HG03139 (cell line): ENCODE measurements around the gene CD200.

Experiments
- ATAC-seq: cut with Tn5 transposase; IDR thresholded peaks from one replicate; pipeline ENCODE4 v1.9.1; 2021; ENCODE audit not compliant: unreplicated experiment

Gene CD200, protein sequence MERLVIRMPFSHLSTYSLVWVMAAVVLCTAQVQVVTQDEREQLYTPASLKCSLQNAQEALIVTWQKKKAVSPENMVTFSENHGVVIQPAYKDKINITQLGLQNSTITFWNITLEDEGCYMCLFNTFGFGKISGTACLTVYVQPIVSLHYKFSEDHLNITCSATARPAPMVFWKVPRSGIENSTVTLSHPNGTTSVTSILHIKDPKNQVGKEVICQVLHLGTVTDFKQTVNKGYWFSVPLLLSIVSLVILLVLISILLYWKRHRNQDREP

DNA sequence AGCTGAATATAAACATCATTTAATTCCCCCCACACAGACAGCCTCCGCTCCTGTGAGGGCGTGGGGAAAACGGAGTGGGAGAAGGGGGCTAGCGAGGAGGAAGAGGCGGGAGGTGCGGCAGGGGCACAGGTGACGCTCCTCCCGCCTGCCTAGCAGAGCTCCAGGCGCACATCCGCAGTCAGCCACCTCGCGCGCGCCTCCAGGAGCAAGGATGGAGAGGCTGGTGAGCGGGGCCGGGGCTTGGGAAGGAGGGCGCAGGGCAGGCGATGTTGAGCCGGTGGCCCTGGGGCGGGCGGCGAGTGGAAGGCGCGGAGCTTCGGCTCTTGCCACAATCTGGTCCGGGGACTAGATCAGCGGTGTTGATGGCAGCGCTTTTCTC is at the start of gene CD200:
Gene CD200, plus strand, starts transcription at position 155 of the 379 bp plus-strand sequence. Its CDS starts 57 bp downstream, at position 212.
- ATAC-seq, result no peak

DNA sequence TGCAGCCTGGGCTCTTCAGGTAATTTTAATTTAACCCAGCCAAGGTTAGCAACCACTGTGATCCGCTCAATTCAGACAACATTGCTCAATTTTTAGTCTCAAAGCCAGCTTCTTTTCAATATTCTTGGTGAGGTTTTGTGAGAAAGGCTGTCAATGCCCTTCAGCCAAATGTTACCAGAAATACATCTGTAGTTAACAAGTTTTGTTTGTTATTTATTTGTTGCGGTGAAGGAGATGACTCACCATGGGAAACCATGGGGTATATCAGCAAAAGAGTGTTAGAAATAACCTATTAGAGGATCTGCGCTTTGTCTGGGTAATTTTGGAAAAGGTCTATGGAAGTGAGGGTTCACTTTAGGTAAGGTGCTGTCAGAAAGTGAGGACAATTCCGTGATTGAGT is 43.9 kb upstream of the CD200 start:
- ATAC-seq, result no peak

DNA sequence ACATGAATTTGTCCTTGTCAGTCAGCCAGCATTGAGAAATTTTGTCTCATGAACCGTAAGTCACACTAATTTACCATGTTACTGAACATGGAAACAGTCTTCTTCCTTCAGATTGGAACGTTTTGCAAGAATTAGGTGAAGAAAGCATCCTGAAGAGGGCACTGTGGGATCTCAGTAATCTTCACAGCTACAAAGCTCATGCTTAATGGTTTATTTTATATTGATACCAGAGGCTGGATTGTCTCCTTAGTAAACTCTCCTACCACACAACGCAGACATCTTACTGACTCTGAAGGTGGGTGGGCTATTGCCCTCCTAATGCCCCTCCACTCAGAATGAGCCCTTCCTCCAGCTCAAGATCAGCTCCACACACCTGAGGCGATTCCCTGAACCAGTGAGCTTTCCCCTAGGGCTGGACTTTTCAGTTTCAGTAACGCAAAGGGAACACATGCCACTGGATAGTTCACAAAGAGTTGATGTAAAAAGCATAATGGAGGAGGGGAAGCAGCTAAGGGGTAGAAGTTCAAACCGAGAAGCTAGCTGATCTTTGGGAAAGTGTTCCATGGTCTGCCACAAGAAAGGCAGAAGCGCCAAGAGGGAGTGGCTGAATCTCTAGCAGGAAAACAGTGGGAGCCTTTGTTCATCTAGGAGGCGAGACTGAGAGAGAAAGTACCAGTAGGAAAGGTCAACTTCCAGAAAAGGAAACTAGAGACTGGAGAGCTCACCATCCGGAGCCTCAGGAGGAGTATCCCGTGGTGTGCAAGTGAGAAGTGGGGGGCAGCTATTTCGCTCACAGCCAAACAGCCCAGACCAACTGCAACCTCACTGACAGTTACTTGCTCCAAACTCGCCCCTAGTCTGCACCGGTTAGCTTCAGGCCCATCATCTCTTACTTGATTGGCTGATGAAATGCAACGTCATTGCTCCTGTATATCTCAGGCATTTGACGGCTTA is 39.3 kb upstream of the CD200 start, which contains the start of gene SLC9C1:
Gene SLC9C1, minus strand, starts transcription at position 849 of the 954 bp plus-strand sequence. CDS start 7,425 bp downstream, outside the sequence.
- ATAC-seq, result peak; percentile 47

DNA sequence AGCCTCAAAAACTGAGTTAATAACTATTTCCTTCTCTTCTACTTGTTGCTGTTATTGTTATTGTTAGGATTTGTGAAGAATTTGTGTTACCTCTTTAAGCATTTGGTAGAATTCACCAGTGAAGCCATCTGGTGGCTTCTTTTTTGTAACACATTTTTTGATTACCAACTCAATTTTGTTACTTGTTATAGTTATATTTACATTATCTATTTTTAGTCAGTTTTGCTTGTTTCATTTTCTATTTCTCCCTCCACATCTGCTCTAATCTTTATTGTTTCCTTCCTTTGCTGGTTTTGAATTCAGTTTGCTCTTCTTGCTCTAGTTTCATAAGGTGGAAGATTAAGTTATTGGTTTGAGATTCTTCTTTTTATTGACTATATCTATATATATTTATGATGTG is 35.2 kb upstream of the CD200 start:
- no peak for ATAC-seq

DNA sequence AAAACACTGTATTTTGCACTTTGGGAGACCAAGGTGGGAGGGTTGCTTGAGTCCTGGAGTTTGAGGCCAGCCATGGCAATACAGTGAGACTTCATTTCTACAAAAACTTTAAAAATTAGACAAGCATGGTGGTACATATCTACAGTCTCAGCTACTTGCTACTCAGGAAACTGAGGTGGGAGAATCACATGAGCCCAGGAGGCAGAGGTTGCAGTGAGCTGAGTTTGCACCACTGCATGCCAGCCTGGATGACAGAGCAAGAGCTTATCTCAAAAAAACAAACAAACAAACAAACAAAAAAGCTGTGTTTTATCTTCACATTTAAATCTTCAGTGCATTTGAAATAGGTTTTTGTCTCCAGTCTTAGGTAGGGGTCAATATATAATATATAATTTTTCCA is 34.2 kb upstream of the CD200 start:
- no peak for ATAC-seq

DNA sequence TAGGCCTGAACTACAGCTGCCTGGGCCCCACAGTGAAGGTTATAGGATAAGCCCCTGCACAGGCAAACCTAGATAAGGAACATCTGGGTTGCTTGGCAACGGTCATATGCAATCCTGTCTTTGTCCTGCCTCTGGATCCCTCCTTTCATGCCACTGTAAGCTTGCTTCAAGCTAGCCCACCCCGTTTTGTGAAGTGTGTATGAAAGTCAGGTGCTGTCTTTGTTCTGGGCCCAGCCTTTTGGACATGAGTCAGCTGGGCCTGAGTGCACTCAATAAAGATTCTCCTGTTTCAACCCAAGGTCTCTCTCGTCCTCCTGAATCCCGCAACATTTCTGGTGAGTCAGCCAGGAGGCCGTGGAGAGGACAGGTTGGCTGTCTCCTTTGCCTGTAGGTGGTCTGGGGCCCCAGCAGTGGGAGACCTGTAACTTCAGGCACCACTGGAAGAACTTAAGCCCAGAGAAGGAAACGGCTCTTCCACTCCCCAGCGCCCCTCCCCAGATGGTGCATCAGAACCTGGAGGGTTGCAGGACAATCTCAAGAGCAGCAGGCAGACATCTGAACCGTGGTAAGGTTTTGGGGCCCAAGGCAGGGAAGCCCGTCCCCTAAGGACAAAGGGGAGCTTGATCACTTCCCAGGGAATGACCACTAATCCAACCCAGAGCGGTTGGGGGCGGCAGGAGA is 30.7 kb upstream of the CD200 start:
- ATAC-seq, result no peak

DNA sequence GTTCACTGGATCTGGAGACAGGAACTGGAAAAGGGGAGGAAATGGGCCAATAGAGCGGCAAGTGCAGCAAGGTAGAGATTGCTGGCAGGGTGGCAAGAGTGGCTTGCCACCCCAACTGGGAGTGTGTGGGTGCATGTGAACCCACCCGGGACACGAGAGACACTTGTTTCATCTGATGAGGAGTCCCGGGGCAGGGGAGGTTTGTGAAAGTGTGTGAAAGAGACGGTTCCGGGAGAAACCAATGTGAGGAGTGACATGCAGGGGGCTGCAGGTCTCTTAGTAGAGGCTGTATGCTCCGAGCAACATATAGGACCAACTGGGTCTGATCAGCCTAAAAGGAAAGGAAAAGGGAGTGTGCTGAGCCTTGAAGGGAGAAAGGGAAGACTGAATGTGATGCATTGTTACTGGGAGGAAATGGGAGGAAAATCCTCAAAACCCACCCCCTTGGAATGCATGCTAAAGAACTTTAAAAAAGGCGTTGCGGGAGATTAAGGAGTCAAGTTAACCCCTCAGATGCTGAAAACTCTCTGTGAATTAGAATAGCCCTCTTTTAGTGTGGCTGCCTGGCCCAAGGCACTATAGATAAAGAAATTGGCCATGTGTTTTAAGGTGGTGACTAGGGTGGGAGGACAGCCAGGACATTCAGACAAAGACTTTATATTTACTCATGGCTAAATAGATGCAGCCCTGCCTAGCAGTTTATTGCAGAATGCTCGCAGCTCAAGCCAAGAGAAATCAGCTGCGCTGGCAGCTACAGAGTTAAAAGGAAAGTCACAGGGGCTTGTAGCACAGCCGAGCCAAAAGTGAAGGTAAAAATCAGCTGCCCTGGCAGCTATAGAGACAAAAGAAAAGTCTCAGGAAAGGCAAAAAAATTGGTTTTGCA is 29.8 kb upstream of the CD200 start:
- ATAC-seq, result peak; percentile 48

DNA sequence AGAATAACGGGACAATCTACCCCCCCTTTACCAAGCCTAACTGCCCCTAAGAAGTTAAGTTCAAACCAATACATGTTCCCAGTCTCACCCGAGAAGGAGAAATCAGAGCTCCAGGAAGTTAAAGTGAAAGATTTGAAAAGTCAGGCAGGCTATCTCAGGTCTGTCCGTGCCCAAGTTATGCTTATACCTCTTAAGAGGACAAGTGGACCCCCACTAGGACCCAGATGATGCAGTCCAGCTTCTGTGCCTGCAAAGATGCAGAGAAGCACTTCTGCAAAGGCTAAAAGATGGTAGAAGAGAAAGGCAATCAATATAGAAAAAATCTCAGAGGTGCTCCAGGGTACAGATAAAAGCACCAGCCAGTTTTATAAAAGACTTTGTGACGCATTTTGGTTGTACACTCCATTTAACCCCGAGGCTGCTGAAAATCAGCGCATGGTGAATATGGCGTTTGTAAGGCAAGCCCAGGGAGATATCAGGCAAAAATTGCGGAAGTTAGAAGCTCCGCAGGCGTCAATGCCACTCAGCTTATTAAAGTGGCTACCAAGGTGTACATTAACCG is 29.1 kb upstream of the CD200 start:
- ATAC-seq, result peak; percentile 44

DNA sequence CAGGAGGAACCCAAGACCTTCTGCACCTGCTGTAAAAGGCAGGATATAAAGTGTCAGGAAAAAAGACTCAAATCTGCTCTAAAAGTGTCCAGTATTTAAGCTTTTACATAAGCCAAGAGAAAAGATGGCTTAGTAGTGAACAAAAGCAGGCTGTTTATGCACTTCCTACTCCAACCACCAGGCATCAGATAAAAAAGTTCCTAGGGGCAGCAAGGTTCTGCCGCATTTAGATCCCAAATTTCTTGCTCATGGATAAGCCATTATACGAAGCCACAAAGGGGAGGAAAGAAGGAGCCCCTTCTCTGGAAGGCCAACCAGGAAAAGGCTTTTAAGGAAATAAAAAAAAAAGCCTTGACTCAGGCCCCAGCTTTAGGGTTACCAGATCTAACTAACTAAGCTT is 28.3 kb upstream of the CD200 start:
- ATAC-seq, result no peak

DNA sequence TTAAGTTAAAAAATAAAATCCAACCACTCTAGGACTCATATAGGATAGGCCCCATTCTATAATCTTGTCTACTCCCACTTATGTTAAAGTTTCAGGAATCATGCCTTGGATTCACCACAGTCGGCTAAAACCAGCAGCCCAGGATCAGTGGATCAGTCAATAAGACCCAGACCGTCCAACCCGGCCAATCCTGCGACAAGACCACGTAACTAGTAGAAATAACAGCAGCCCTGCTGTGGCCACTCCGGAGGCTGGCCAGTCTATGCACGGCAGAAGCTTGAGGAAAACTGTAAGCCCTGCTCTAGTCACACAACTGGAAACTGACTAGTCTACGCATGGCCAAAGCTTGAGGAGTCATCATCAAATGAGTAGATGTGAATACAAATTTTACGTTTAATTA is 26.1 kb upstream of the CD200 start:
- ATAC-seq, result no peak

DNA sequence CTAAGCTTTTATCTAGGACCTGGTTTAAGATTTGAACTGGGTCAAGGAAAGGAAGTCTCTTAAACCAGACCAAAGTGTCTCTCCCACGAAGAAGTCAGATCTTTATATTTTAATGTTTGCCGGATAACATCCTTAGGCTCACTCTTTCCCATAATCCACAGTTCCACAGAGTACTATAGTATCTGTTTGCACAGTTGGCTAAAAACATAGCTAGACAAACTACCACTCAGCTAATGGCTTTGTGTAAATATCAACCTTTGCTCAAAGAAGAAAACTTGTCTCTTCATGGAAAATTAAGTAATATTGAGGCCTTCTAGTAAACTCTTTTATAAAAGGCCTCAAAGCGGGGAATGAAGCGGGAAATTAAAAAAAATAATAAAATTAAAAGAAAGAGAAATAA is 25.4 kb upstream of the CD200 start:
- no peak for ATAC-seq

DNA sequence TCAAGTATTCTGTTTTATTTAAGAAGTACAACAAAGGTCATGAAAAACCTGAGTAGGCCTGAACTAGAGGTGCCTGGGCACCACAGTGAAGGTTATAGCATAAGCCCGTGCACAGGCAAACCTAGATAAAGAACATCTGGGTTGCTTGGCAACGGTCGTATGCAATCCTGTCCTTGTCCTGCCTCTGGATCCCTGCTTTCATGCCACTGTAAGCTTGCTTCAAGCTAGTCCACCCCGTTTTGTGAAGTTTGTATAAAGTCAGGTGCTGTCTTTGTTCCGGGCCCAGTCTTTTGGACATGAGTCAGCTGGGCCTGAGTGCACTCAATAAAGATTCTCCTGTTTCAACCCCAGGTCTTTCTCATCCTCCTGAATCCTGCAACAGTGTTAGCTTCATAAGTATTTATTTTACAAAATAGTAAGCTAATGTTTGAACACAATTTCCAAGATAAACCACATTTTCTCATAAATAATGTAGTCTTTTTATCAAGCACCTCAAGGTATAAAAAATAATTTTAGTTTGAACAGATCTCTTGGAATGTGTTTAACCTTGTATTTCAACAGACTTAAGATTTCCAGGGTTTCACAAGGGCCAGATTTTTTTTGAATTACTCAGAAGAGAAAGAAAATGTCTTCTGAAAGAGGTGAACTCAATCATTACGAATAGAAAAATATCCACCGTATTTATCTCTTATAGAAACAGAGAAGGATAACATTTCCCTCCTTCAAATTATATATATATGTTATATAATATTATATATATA is 24.6 kb upstream of the CD200 start:
- ATAC-seq, result no peak

DNA sequence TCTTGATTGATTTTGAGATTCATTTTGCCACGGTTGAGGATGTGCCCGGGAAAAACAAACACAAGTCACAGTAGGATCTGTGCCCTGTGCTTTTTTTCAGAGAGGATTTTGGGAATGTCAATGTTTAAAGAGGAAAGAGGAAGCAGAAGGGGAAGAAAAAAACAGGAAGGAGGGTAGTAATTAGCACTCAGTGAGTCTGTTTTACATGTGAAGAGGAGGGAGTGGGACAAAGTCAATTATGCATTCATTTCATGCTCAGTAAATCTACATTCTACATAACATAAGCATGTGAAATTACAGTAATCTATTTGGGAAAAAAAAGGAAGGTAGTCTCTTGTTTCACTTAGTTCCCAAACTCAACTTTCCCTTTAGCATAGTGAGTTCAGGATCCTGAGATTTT is 18.3 kb upstream of the CD200 start:
- ATAC-seq, result no peak

DNA sequence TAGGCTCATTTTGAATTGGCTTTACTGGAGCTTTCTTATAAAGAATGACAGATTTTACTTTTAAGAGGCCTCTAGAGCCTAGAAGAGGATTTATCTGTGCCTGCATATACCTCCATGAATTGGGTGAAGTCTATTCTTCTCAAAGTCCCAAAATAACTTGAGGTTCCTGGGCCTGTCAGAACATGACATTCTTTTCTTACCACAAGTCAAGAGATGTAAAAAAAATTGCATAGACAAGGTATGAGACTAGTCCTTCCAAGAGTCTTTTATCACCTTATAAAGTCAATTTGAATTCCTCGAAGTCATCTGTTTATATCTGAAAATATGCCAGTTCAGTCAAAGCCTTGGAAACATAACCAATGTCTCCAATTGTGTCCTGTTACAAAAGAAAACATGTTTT is 17.2 kb upstream of the CD200 start:
- ATAC-seq, result no peak

DNA sequence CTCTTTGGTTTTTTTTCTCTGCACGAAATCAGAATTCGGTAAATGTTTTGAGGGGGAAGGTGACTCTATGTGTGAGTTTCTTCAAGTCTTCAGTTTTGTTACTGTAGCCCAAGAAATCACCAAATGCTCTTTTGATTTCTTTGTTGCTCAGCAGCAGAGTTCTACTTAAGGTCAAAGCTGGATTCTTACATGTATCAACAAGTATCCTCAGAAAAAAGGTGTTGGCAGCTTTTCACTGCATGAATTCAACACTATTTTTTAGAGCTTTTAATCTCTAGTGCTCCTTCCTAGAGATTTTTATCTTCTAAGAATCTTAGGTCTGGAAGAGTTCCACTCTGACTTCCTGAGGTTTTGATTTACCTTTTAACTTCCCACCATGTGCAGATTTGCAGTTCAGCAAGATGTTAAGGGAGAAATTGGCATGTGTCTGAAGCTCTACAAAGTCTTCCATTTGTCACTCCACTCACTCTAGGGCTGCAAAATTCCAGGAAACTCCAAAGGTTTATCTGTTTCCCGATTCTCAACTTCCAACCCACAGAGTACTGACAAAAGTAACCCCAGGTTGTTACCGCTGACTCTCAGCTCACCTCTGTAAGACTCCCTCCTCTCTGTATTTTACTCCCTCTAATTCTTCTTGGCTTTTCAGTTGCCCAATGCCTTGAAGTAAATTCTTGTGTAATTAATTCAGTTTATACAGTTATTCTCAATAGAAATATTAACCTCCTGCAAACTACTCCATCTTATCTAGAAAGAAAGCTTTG is 13.3 kb upstream of the CD200 start:
- no peak for ATAC-seq

DNA sequence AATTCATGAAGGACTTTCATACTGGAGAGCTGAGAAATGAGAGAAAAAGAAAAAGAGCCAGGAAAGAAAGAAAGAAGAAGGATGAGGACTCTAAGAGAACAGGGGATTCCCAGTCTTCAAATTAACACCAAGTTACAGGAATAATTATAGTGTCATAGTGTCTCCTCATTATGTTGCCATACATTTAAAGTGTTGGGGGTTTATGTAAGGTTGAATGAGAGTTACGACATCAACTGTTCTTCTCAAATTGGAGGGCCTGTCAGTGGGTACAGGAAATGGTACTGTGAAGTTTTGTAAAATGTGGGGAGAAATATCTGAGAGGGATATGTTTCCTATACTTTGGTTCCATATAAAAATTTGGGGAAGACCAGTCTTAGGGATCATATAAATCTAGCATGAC is 12.3 kb upstream of the CD200 start:
- ATAC-seq, result no peak

DNA sequence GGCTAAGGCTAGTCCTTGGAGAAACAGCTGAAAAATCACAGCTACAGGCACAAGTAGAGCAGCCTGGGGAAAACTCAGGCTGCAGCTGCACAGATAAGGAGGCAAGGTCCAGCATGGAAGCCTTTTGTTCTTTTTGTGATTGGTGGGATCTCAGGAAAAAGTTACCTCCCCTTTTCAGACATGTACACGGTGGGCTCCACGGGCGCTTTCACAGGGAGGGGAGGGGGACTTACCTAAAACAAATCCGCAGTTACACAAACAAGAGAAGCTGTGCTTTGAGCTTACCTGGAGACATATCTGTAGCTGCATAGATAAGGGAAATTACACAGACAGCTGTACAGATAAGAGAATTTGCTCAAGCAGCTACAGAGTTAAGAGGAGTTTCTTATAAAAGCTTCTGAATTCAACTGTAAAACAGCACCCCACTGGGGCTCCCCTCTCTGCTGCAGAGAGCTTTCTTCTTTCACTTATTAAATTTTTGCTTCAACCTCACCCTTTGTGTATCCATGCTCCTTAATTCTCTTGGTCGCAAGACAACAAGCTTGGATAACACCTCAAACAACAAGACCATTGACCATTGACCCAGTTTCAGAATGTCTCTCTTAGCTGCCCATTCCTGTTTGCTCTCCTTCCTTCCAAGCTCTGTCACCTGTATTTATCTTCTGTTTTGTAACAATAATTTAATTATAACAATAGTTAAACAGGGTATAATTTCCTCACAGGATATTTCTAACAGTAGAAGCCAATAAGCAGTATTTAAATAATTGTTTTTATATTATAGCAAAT is 10.9 kb upstream of the CD200 start:
- ATAC-seq, result no peak

DNA sequence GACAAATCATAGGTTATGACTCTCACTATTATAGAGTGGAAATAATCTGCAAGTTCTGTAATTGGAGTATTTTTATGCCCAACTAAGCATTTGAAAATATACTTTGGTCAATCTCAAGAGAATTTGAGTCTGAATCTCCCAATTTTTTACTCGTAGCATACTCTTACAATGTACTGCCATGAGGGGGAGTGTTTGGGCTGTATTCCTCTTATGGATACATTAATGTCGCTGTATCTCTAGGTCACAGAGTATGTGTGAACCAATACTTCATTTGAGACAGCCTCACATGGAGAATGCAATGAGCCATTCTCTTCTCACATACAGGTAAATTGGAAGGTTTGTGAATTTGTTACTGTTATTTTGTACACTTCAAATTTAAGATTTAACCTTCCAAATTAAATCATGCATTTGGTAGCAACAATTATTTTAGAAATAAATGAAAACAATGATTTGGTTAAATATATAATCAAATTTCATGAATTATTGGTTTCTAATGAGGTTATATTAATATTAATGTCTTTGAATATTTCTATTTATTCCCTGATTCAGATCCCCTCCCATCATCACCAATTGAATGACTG is 5.5 kb upstream of the CD200 start:
- peak; percentile 99 for ATAC-seq
